ENCODE measurements around the gene ACAD10.
"Not testable (repeated sequence)": the region's sequence is repeated elsewhere in the genome, so short reads cannot be mapped to it uniquely, and the experiment has no call there.

The ACAD10 gene

DNA sequence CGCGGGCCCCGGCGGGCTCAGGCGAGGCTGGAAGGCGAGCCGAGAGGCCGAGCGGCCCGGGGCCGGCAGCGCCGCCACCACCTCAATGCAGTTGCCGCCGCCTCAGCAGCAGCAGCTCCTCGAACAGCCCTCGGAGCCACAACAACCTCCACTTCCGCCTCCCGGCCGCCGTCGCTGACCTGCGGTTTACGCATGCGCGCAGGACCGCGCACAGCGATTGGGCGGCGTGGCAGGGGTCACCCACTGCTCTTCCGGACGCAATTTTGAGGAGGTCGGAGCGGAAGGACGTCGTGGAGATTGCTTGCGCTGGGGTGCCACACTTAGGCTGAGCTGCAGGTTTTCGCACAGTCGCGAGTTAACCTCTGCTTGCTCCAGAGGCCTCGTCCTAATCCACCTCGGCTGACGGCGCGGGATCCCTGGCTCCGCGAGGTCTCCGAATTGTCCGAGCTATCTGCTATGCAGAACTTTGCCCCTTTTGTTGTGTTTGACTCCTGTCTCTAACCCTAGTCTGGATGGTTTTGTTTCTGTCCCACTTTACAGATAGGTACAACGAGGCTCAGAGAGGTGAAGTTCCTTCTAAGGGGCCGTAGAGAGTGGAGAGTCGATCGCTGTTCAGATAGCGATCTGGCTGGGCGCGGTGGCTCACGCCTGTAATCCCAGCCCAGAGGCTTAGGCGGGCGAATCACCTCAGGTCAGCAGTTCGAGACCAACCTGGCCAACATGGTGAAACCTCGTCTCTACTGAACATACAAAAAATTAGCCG is at the start of gene ACAD10, which contains the start of gene BRAP:
TSS of gene ACAD10 (plus strand) at position 243 of the 763 bp plus-strand sequence. CDS start 6,657 bp downstream, outside the sequence.
TSS of gene BRAP (minus strand) at position 146 of the 763 bp plus-strand sequence. CDS start 164 bp downstream, outside the sequence.
- peak; percentile 97 for DNase-seq (ENCODE audit: low spot score)

DNA sequence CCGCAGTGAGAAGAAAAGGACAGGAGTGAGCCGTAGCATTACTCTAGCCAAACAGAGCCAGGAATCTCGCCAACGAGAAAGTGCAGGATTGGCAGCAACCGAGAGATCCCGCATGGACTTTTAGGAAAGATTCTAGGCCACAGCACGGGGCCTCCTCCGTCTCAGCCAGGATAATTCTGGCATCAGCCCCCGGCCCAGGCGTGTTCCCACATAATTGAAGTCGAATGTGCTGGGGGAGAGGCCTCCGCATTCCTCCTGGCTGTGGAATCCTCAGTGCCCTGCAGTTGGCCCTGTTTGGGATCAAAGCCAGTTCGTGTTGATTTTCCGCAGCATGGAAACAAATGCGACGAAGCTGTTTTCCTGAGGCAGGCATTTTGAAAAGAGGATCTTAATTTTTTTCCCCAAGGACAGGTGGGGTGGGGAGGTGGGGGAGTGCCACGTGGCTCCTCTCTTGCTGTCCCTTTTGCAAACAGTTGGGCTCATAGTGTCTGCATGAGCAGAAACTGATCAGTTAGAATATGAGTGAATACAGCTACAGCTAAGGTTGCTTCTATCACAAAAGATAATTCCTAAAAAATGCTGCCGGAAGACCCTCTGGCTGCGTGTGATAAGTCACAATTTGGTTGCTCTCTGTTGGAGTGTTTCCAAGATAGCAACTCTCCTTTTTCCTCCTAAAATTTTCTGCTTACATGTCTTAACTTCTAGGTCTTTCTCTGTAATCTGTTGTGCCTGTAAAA is 49.5 kb upstream of the ACAD10 start:
- DNase-seq (ENCODE audit: low spot score) = peak; percentile 33

DNA sequence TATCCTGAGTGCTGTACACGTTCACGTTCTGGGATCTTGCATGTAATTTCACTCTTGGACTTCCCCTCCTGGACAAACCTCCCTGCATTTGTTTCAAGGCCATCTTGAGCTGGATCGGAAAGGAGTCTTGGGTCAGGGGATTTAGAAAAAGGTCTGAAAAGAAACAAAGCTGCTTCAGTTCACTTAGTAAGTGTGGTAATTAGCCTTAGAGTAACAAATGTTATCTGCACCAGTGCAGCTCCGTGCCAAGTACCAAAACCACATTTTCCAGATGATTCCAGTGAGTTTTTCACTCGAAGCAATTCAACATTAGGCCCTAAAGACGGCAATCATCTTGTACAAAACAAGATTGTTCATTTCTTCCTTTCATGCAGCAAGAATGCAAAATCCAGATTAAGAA is 47.3 kb upstream of the ACAD10 start:
- no peak for DNase-seq (ENCODE audit: low spot score)

DNA sequence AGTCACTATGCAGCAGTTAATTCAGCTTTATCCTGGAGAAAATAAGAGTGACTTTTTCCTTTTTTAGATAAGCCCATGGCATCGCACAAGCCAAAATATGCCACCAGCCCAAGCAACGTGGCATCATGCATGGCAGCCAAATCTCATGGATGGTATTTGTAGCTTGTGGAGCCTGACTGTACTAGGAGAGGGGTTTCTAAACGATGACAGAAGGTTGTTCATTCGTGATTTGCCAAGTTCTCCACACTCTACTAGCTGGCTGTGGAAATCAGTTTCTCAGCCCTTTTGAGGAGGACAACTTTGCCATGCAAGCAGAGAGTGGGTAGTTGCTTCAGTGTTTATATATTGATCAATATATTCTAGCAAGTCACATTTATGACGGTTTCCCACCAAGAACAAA is 45.3 kb upstream of the ACAD10 start:
- no peak for DNase-seq (ENCODE audit: low spot score)

DNA sequence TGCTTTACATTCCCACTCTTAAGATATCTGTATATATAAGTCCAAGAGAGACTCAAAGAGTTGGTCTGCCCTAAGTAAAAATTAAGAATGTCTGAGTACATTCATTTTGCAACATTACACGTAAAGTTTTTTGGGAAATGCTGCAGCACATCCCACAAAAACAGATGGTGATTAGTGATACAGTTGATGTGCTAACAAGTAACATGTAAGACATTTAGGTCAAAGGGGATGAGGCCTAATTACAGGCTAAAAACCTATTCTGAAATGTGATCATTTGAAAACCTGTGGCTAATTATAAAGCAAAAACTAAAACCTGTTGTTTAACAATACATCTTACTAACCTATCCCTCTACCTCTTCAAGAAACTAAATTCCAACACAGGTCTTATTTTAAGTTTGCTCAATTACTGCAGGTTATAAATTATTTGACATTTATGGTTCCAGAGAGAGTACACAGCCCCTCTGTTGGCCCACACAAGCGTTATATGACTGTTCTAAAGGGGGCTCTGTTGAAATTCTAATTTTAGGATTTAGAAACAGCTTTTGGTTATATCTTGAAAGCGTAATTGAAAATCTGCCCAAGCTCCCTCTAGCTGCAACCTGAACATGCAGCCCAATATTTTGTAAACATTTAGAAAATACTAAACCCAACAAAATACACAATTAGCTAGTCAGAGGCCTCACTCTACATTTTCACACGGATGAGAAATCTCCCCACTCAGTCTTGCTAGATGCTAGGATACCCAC is 43.0 kb upstream of the ACAD10 start:
- no peak for DNase-seq (ENCODE audit: low spot score)

DNA sequence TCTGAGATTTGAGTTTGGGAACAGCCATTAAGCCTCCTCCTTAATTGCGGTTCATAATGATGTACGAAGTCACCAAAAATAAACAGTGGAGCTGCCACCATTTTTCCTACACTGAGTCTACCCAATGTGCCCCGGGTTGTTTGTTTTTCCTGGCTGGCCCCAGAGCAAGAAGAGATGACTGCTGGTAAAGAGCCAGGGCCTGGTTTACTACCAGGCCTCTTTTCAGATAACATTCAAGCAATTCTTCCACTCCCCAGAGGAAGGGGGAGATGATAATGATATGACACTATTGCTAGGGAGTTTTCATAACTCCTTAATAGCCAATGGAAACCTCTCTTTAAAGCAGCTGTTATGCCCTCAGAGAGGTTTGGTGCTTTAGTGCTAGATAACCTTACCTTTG is 42.4 kb upstream of the ACAD10 start:
- DNase-seq (ENCODE audit: low spot score) = peak; percentile 66

DNA sequence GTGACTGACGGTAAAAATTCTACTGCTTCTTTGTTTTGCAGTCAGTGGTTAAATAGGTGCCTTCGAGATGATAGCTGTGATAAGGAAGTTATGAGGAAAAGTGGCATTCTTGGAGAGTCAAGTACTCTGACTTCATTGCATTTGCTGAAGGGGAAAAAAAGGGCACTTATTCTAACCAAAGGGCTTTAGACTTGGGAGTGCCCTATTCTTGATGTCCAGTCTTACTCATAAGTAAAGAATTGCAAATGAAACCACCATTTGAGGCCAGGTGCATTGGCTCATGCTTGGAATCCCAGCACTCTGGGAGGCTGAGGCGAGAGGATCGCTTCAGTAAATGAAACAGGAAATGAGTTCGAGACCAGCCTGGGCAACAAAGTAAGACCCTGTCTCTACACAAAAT is 40.4 kb upstream of the ACAD10 start:
- no peak for DNase-seq (ENCODE audit: low spot score)

DNA sequence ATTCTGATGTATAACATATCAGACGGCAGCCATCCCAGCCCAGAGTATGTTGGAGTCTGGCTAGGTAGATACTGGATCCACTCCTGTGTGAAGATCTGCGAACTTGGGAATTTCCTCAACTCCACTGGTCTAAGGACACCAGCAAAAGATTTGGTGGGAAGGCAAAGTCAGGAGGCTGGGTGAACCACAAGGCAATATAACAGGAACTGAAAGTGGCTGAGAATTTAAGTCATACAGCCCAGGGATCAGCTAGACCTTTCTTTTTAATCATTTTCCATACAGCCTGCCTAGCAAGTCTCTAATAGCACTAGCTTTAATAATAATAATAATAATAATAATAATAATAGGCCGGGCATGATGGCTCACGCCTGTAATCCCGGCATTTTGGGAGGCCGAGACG is 34.9 kb upstream of the ACAD10 start:
- DNase-seq (ENCODE audit: low spot score) = no peak

DNA sequence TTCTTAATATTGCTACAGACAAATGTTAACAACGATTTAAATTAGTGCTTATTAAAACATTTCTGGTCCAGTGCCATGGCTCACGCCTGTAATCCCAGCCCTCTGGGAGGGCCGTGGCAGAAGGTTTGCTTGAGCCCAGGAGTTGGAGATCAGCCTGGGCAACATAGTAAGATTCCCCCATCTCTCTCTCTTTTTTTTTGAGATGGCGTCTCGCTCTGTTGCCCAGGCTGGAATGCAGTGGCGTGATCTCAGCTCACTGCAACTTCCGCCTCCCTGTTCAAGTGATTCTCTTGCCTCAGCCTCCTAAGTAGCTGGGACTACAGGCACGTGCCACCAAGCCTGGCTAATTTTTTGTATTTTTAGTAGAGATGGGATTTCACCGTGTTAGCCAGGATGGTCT is 33.3 kb upstream of the ACAD10 start:
- DNase-seq (ENCODE audit: low spot score) = not testable (repeated sequence)

DNA sequence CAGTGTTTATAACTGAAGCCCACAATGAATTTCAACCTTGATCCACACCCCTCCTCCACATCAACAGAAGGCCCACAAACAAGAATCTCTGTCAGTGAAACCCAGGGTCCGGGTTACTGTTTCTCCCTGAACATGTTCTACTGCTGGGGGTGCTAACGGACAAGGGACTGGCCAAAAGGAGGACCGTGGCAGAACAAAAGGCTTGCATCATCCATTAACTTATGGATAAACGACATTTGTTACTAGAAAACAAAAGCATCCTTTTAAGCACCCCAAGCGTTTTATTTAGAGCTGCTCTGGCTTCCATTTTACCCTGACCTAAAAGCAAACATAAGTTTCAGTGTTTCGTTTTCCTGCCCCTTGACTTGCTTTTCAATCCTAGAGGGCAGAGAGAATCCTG is 32.3 kb upstream of the ACAD10 start:
- no peak for DNase-seq (ENCODE audit: low spot score)

DNA sequence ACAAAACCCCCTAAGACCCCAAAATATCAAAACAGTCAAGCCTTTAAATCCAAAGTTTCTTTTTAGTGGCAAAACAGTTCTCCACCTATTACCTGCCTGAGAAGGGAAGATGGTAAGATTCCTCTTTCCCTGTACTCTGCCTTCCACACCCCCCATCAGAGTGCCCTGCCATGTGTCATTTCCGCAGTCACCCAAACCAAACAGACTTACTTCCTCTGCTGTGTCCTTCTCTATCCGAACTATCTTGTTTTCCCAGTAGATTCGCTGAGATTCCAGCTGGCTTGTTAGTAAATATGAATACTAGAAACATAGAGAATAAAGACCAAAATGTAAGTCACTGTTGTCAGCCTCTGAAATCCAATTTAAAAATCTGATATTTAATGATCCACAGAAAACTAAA is 30.5 kb upstream of the ACAD10 start:
- no peak for DNase-seq (ENCODE audit: low spot score)

DNA sequence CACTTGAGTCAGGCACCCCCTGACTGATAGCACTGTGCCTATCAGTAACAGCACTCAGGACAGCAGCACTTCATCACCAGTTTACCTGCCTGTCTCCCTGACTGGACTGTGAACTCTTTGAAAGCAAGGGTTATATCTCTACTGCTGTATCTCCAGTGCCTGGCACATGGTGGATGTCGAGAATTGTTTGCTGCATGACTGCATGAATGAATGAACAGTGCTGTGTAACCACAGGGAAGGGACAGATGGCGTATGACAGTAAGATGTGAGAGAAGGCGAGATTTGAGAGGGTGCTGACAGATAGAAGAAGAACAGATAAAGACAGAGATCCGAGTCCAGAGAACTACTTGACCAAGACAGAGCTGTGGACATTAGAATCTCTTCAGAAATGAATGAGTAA is 29.8 kb upstream of the ACAD10 start:
- DNase-seq (ENCODE audit: low spot score) = no peak

DNA sequence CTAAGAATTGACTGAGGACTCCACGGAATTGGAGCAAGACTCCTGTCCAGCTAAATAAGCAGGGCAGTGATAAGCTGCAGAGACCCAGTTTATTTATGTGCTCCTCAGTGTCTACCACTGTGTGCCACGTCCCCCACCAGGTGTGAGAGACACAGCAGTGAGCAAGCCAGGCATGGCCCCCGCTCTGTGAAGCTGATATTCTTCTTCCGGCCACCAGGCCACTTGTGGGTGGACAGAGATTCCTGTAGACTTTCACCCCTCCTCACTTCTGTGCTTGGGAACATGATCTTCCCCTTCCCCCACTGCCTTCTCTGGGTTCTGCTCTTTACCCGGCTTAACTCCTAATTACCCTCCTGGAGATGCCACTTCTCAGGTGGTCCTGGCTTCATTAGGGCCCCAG is 21.4 kb upstream of the ACAD10 start:
- no peak for DNase-seq (ENCODE audit: low spot score)

DNA sequence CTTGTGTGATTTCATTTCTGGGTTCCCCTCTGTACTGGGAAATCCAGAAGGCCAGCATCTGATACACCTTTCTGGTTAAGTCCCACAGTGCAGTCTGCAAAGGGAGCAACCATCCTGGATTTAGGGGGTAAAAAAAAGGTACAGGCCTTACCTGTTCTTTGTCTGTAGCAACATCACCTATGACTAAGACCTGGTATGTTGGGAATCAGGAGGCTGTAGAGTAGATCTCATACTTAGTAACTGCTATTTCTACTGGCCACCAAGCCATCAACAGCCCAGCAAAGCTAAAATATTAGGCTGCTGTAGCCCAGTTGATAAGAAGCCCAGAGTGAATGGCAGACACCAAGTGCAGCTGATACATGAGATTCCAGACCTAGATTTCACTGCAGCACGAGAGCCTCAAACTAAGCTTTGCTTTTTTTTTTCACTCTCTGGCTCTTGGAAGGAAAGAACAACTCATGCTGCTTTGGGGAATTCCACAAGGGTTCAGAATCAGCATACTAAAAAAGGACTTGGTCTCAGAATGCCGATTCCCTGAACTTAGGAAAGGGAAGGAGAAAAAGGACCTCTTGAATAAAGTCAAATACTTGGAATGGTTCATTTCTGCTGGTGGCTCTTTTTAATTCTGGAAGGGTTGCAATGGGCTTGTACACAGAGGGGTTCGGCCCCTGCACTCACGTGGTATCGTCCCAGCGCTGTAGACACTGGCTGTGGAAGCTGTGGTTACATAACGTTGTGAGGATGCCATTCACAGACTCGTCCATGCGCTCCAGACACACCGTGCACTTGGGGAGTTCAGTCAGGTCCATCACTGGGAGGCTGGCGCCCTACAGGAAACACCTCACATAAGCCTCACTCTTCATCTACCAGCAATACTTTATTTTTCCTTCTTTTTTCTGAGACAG is 20.6 kb upstream of the ACAD10 start:
- DNase-seq (ENCODE audit: low spot score) = no peak

DNA sequence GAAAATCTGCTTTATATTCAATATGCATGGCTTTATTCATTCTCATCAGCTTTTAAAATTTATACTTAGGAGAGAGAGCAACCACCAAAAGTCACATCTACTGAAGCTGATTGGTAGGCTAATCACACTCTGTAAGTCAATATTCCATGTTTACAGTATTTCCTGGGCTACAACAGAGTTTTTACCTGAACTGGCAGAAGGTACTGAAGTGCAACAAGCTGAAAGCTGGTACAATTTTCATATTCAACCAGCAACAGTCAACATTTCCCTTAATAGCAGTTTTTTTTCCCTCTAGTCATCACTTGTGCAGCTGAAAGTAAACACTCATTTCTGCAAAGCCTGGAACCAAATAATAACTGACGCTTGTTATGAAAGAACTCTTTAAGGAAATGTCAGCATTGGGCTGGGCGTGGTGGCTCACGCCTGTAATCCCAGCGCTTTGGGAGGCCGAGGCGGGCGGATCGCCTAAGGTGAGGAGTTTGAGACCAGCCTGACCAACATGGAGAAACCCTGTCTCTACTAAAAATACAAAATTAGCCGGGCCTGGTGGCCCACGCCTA is 13.0 kb upstream of the ACAD10 start:
- DNase-seq (ENCODE audit: low spot score) = no peak

DNA sequence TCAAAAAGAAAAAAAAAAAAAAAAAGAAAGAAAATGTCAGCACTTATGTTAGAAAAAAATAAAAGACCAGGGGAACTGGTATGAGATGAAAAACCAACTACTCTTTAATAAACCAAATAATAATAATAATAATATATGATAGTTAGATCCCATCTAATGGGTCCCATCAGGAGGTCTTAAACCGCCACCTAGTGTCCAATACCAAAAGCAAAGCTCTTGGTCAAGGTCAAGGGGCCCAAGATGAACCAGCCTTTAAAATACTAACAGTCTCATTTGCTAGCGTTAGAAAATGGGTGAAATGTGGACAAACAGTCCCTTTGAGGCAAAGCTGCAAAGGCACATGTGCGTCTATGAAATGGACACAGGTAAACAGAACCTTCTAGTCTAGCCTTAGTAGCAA is 12.3 kb upstream of the ACAD10 start:
- peak; percentile 14 for DNase-seq (ENCODE audit: low spot score)

DNA sequence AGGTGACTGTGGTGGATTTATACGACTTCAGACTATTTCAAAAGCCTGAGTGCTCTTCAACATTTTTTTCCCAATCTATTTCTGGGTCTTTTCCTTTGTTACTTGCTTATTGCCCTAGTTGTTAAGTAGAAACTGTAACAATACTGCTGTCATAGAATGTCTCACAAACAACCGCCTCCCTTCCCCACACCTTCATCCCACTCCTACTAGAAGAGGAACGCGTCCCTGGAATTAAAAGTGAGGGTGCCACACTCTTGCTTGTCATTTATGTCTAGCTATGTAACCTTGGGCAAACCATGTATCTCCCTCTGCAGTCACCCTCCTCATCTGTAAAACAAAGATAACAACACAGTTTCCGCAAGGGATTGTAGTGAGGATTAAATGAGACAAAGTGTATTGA is 8.7 kb upstream of the ACAD10 start:
- DNase-seq (ENCODE audit: low spot score) = no peak

DNA sequence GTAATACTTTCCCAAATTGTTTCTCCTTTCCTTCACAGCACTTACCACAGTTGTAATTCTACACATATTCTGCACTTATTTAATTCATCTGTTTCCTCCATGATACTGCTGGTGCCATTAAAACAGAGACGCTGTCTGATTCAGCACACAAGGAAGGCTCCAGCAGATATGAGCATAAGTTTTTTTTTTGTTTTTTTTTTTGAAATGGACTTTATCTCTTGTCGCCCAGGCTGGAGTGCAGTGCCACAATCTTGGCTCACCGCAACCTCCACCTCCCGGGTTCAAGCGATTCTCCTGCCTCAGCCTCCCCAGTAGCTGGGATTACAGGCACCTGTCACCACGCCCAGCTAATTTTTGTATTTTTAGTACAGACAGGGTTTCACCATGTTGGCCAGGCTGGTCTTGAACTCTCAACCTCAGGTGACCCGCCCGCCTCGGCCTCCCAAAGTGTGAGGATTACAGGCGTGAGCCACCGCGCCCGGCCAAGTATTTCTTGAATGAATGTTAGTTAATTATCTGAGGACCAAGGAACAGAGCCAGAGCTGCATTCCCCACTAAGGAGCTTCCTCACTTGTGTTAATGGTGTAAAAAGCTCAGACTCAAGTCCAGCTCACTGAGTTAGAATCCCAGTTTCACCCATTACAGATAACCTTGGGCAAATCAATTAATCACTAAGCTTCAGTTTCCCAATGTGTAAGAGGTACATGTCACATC is 1.2 kb upstream of the ACAD10 start:
- DNase-seq (ENCODE audit: low spot score) = not testable (repeated sequence)

DNA sequence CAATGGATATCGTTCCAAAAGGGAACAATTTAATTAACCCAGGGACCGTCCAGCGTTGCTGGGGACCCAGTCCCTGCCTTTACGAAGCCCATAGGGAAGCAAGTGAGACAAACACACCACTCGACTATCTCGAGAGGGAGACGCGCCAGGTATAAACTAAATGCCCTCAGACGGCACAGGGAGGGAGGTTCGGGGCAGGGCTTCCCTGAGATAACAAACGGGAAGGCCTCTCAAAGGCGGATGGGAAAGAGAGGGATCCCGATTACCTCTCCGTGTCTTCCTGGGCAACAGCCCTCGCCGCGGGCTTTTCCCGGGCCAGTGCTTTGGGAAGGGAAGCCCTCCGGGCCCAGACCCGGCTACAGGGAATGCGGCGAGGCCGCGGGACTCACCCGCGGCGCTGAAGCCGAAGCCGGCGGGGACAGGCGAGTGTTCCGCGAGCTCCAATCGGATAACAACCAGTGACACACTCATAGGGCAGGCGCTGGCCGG is 487 bp upstream of the ACAD10 start:
- DNase-seq (ENCODE audit: low spot score) = no peak

DNA sequence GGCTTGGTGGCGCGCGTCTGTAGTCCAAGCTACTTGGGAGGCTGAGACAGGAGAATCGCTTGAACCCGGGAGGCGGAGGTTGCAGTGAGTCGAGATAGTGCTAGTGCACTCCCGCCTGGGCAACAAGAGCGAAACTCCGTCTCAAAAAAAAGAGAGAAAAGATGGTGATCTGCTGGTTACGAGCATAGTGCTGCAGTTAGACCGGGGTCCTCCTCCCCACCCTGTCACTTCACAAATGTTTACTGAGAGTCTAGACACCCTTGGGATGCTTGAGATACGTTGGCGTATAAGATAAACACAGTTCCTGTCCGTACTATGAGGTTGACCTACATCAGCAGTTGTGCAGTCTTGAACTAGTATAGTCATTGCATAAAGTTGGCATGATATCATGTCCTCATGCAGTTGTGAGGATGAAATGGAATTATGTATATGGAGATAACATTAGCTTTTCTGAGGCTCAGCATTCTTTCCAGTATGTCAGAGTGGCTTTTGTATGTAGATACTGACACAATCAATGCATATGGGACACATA is 787 bp downstream of the ACAD10 start:
- DNase-seq (ENCODE audit: low spot score) = peak; percentile 6
